NCI-H2107 (cell line): ENCODE results near the gene CHCHD3.
"Not testable (repeated sequence)": the region's sequence is repeated elsewhere in the genome, so short reads cannot be mapped to it uniquely, and the experiment has no call there.

Experiments
- DNase-seq: peaks from one replicate; lab custom pipeline; 2025; lab: John Stamatoyannopoulos, UW

Gene CHCHD3

DNA sequence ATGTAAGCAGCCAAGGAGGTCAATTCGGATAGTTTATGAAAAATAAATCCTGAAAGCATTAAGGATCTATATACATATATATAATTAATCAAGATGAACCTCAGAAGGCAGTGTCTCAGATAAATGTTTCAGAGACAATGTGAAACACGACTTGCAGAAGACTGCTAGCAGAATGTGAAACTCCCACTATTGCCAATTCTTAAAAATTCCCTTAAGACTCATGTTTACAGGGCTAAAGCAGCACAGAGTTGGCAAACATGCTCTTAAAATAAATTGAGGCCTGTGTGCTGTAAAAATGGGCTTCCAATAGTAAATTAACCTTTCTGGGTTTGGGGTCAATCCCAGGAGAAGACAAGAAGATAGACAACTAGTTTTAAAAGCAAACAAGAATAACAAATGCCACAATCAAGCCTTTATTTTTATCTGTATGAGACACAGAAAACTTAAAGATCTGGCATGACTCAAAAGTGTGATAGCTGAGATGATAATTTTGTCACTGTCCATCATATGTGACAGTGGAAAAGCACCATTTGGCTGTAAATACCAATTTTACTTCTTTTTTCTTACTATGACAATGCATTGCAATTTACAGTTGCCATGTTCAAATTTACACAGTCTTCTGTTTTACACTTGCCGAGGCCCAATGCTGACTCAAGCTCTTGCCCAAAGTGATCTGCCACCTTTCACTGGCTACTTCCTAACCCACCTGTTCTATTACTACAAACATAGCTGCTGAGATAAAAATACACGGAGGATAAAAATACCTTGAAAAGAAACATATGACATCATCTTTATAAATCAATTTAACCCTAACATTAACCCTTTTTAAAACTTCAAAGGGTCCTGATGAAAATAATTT lies 78.6 kb downstream of the CHCHD3 start:
- DNase-seq: no peak

DNA sequence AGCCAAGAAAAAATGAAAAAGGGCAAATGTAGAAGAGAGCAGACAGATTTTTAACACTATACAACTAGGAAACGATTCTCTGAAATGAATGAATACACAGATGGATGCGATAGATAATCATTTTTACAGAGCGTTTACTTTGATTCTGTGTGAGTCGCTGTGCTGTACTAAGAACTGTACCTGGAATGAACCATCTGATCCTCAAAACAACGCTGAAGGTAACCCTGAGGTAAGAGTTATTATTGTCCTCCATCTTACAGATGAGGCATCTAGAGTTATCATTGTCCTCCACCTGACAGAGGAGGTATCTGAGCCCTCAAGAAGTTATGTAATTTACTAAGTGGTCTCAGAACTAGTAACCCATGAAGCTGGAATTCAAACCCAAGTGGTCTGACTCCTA lies 80.2 kb downstream of the CHCHD3 start:
- DNase-seq: no peak

DNA sequence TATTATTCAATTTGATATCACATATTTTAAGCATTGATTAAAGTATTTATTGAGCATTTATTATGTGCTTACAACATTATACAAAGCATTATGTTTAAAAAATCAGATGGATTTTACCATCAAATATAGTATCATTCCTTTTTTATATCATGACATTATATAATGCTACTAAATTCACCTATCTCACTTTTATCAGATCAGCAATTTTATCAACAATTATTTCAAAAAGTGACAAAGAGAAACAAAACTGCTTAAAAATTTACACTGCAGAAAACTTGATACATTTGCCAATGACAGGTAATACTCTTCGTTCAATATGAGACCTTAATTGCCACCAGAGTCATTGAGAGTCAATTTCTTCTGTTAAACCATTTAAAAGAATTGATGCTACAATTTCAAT lies 82.0 kb downstream of the CHCHD3 start:
- no peak for DNase-seq

DNA sequence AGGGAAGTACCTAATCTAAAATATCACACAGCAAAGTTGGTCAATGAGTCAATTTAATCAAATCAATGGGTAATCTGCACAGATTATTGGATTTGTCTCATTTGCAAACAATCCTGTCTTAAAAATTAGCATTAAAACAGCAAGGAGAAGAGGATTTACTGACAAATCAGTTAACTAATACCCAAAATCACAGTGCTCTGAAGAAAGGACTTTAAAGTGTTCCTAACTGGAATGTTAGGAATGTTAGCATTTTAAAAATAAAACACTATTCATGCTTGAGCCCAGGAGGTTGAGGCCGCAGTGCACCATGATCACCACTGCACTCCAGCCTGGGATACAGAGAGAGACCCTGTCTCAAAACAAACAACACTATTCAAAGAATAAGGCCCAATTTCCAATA lies 83.1 kb downstream of the CHCHD3 start:
- DNase-seq: no peak

DNA sequence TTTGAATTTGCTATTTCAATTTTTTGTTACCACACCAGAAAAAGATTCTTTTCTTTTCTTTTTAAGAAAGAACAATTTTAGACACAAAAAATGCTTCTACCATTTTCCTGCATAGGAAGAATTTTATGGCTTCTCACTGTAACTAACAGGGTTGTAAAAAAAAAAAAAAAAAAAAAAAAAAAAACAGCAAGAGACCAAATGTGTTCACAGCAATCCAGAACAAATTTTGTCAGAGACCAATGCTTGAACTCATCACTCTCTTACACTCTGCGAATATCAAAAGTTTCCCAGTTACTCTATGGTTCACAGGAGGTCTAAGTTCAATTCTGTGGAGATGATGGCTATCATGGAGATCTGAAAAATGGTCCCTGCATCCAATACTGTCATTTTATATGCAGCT lies 84.4 kb downstream of the CHCHD3 start:
- no peak for DNase-seq

DNA sequence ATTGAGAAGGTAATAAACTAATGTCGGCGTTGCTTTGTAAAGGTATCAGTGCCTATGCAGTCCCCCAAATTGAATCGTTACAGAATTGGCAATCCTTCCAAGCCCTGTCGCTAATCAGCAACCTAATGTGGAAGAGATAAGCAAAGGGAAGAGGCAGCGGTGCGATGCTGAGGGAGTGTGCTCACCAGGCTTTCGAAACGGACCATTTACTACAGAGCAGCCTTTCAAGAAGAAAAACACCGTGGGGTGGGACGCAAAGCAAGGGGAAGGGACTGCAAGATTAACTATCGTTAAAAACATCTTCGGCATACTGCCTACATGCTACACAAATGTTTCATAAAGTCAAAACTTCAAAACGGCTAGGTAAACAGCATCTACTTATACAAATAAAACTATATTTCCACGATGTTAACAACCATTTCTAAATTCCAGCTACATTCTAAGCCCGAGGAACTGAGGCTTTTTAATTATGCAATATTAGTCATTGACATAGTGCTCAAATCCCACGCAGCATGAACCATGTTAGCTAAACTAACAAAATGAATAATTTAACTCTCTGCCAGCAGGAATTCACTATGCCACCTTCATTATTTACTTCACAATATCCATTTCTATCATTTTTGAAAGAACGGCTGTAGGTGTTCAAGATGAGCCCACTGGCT lies 85.2 kb downstream of the CHCHD3 start:
- no peak for DNase-seq

DNA sequence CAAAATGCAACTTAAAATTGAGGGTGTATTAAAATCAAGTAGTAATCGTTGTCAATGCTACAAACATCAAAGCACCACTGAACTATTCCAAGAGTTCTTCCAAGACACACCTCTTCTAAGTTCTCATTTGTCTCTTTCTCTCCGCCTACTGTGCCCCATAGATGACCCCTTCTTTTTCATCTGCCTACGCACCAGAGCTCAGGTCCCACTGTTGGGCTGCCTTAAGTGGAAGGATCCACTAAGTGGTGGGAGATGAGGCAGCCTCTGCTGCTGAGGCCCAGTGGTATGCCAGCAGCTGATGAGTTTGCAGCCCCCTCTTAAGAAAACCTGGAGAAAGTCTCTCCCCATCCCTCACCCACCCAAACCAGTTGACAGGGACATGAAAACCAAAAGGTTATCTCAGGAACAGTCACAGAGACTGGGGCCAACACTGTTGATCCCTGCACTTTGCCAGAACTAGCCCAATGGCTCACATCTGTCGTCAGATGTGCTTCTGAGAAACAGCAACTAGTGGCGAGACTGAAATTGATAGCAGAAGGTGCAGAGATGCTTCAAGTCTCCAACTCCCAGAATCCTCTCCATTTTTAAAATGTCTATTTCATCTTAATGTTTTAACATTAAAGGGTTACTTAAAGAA lies 88.4 kb downstream of the CHCHD3 start:
- no peak for DNase-seq

DNA sequence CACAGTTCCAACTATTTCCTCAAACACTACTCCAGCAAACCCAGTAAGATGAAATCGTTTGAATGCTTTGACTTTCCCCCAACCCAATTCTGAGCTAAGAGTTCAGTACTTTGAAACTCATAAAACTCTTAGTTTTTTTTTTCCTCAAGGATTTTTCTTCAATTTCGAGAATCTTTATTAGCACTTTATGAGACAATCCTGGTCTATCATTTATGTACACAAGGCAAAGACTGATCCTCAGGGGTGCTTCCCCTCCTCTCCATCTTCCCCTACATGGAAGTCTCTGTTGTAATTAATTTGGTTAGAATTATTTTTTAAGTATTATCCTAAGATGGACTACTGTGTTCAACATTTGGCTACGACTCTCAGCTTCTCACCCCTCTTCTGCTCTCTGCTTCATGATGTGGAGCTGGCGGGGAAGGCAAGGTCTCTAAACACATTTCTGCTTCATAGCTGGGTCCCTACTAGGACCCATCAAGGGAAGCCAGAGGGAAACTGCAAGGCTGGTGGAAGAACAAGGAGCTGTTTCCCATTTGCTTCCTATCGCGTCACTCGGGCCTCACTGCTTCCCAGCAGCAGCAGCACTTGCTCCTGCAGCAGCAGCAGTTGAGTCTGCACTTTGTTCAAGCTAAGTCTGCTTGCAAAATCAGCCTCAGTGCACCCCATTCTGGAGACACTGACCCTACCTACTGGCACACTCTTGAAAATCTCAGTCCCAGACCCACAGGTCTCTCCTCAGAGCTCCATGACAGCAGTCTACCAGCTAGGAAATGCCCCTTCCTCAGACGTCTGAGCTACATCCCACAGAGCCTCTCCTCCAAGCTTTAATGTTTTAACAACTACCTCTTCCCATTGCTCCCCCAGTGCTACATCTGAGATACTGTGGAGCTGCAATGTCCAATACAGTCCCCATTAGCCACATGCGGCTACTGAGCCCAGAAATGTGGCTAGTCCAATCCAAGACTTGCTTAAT lies 90.0 kb downstream of the CHCHD3 start:
- no peak for DNase-seq

DNA sequence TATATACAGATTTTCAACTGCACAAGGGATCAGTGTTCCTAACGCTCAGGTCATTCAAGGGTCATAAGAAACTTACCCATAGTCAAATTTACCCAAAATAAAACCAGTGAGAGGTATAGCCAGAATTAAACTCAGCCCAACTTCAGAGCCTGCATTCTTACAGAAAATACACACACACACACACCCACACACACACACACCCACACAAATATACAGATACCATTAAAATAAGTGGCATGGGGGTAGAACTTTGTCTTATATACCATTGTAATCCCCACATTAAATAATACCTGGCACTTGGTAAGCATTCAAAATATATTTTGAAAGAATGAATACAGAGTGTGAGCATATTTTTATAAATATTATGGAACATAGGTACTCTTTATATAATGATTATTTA lies 93.8 kb downstream of the CHCHD3 start:
- no peak for DNase-seq

DNA sequence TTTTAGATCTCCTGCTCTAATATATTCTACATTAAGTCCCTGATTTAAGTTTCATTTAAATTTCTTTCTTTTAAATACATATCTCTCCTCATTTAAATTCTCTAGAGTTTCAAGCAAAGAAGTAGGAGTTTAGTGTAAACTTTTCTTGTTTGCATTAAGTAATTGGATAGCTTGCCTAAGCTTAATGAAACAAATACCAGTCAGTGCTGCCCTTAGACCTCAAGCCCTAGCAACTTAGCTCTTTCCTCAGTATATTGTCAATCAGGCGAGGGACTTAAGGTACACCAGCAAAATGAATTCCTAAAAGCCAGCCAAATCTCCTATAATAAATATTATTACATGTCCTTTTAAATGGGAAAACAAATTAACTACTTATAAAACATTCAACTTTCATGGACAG lies 101.5 kb downstream of the CHCHD3 start:
- no peak for DNase-seq

DNA sequence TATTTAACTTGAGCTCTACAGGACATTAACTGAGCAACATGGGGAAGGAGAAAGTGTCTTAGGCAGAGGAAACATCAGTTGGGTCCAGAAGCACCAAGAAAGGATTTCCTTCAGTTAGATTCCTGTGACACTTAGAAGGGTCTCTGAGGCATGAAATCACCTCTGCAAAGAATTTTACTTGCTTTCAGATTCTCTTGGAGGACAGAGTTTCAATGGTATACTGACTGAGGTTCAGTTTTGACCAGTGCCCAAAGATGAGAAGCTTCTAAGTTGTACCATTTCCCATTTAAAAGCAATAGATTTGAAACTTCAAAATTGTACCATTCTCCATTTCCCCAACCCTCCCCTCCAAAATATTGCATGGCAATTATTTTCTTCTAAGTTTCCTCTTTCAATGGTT lies 102.4 kb downstream of the CHCHD3 start:
- DNase-seq: no peak

DNA sequence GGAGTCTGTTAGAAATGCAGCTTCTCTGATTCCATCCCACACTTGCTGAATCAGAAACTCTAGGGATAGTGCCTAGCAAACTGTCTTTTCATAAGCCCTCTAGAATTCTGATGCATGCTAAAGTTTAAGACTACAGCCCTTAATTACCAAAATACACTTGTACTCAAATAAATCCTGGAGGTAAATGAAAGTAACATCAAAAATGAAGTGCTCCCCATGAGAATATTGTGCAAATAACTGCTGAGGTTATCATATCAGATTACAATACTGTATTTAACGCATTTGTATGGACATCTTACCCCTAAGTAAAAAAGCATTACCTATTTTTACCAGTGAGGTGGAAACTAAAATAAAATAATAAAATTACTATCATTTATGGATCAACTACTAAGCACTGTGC lies 104.7 kb downstream of the CHCHD3 start:
- DNase-seq: no peak

DNA sequence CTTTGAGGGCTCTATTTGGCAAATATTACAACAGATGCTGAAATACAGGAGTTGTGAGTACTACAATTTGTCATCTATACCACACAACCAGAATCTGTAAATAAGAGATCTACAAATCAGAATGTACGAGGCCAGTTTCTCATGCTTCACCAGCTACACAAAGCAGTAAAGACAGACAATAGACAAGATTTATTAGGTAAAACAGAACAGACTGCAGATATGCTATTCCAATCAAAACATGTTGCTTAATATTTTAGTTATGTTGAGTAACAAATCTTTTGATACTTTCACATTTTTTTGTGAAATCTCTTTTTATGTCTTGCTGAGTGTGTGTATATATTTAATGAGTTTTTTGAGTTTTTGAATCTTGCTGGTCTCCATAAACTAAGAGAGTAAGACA lies 109.1 kb downstream of the CHCHD3 start:
- no peak for DNase-seq

DNA sequence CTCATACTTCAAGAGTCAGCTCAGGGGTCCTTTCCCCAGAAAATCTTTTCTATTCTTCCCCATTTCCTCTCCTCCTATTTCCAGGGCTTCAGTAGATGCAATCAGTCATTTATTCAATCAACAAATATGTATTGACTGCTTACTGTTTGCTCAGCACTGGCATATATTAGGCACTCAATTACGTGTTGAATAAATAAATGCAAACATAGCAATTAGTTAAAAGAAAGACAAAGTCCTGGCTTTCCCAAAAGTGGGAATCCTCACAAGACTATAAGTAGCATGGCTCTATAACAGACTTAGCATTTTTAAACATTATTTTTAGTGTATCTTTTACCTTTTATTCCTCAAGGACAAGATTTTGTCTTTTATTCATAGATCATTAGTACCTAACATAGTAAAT lies 111.6 kb downstream of the CHCHD3 start:
- DNase-seq: no peak

DNA sequence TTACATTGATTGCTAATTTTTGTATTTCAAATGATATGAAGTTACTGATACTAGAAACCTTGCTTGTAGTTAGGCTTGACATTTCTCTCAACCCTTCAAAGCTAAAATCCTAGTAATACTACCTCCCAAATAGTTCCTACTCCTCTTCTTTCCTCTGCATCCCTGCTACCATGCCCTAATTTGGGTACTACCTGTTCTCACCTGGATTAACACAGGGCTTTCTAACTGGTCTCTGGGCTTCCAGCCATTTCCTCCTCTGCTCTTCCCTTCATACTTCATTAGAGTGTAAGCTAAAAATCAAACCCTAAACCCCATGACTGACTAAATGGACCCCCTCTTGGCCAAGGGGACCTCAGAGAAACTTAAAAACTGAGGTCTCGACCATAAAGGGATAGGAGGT lies 112.4 kb downstream of the CHCHD3 start:
- no peak for DNase-seq

DNA sequence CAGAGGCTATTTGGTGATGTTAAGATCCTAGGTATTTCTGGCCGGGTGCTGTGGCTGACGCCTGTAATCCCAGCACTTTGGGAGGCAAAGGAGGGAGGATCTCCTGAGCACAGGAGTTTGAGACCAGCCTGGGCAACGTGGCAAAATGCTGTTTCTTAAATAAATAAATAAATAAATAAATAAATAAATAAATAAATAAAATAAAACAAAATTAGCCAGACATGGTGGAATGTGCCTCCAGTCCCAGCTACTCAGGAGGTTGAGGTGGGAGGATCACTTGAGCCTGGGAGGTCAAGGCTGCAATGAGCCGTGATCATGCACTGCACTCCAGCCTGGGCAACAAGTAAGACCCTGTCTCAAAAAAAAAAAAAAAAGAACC lies 114.4 kb downstream of the CHCHD3 start:
- not testable (repeated sequence) for DNase-seq

DNA sequence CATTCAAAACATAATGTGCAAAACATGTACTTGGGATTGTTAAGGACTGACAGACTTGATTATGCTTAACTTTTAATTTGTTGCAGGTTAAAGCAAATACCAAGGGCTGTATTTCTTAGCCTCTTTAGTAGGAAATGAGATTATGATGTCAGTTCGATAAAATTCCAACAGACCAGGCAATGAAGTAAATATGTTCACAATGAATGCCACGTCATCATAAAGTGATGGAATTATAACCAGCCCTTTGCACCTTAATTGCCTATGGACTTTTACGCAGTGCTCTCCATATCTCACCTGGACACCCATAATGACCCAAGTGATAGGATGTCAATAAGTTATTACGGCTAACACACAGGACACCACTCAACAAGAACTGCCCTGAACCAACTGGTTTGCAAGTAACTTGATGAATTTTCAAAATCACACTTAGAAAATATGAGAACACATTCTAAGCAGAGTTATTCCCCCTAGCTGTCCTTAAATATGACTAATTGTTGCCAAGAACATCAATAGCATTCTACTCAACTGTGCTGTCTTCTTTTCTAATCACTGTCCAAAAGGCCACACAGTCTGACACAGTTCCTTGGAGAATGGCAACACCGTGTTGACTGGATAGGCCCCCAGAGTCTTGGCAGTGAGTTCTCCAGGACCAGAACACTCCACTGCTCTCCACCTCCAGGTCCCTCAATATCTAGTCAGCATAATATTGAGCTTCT lies 115.0 kb downstream of the CHCHD3 start:
- DNase-seq: no peak

DNA sequence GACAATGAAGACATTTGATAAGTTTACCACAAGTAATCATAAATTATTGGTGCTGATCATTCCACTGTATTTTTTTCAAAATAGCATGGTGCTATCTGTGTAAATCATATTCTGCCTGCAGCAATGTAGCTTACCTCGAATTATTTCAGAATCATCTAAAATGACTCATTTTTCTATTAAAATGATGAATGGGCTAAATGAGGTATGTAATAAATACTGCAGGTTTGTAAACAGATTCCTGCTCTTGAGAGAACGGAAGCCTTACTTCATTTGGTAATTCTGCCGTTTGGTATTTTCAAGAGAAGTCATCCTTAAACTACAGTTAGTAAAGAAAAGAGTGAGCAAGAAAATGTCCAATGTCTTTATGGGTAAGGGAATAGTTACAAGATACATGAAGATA lies 115.9 kb downstream of the CHCHD3 start:
- no peak for DNase-seq

DNA sequence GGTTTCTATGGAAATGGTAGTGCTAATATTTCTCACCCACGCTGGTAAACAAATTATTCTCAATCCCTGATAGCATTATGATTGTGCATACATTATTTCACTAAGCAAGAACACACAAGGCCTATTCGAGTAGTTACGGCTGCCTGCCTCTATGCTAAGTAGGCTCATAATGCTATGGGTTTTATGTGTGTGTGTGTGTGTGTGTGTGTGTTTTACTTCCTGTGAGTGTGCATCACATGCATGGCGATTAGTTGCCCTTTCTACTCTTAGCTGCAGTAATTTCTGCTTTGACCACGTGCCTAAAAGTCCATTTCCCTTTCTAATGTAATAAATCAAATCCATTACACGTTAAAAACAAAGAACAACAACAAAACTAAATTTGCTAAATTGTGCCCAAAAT lies 117.0 kb downstream of the CHCHD3 start:
- DNase-seq: no peak

DNA sequence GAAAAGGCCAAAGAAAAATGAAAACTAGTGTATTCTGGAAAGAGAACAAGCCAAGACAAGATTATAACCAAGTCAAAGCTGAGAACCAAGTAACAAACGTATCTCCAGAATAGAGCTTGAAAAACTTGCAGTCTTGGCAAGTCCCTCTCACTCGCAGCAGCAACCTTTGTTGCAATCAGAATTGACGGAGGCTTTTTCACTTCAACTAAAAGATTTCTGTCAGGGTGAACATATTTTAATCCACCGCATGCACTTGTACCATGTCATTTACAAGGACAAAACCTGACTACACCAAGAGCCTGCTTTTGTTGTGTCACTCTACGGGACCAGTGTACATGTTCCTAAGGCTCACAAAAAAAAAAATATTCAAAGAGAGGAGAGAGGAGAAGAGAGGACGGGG lies 122.0 kb downstream of the CHCHD3 start:
- DNase-seq: no peak

DNA sequence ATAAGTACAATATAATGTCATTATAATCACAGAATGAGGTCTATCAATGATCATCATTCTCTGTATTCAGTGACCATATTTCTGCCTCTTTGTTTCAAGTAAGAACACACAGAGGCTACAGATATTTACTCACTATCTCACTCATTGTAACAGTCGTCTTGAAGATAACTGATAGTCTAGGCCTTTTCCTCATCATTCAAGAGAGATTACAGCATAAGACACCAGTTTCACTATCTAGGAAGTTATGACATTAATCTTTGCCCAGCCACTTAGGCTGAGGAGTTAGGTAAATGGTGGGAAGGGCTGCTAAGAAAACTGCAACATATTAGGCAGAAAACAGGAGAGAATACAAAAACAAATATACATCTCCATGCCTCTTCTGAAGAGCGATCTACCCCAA lies 125.3 kb downstream of the CHCHD3 start:
- no peak for DNase-seq
